IPS DF 19.7 (cell line): ENCODE data around the gene ZNF358.

Experiments
- DNase-seq: peaks from one replicate; pipeline ENCODE4 v3.0.0-alpha.2; 2013; ENCODE audit warnings: low read depth, low spot score

Gene ZNF358

DNA sequence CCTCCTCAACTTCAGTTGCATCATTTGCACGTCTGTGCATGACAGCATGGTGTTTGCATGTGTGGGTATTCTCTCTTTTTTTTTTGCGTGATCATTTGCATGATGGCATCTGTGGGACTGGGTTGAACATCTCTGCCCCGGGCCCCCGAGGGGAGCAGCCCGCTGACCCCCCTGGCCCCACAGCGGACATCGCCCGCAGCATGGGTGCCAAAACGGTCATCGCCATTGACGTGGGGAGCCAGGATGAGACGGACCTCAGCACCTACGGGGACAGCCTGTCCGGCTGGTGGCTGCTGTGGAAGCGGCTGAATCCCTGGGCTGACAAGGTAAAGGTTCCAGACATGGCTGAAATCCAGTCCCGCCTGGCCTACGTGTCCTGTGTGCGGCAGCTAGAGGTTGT, 42.8 kb downstream of the ZNF358 start:
- DNase-seq, result no peak

GRCh38 chr19:7559102-7559501, 43.2 kb downstream of the ZNF358 start:
- DNase-seq, result no peak

DNA sequence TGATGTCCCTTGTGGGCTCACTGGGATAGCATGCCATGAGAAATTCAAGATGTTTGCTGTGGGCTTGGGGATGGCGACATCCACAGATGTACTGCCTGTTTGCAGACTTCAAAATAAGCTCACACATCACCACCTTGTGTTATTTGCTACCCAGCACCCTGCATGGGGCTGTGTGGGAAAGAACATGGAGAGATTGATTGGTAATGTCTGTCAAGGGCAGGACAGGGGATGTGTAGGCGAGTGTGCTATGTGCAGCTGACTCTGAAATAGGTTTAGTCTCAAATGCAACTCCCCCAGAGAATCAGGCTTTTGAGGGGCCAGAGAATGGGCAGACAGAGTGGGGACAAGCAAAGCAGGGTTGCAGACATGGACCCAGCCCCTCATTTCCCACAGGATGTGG, 44.4 kb downstream of the ZNF358 start:
- DNase-seq, result no peak

GRCh38 chr19:7561325-7561724, 45.4 kb downstream of the ZNF358 start:
- no peak for DNase-seq

DNA sequence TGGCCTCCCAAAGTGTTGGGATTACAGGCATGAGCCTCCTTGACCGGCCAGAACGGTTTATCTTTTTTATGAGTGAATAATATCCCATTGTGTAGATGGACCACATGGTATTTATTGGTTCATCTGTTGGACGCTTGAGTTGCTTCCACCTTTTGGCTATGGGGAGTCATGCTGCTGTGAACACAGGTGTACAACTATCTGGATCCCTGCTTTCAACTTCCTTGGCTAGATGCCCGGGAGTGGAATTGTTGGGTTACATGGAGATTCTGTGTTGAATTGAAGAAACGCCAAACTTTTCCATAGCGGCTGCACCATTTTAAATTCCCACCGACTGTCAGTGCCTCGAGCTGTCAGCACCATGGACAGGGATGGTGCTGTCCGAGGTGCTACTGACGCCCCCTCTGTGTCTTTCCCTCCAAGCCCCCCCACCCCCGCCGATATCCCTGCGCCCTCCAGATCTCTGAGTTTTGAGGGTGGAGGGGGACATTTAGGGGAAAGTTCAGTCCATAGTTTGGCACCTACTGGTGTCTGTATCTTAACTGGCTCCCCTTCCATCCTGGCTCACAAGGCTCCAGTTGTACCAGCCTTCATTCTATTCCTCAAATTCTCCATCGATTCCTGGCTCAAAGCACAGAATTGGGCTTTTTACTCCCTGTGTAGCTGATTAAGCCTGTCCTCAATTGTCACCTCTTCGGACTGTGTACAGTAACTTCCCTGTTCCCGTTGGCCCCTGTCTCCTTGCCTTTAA, 46.9 kb downstream of the ZNF358 start:
- no peak for DNase-seq

DNA sequence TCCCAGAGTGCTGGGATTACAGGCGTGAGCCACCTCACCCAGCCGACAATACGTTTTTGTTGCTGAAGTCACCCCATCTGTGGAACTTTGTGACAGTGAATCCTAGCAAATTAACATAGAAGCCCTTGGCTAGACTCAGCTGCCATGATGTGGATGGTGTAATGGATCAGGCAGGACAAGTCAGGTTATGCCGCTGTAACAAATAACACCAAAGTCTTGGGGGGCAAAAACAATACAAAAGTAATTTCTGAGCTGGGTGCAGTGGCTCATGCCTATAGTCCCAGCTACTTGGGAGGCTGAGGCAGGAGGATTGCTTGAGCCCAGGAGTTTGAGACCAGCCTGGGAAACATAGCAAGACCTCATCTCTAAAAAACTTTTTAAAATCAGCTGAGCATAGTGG, 49.0 kb downstream of the ZNF358 start:
- DNase-seq, result no peak

GRCh38 chr19:7565332-7565731, 49.4 kb downstream of the ZNF358 start:
- DNase-seq, result no peak
